Stimulated activated CD8-positive, alpha-beta memory T cell treated with anti-CD3 and anti-CD28 coated beads, Interleukin-7, amount 100 ng/mL, for 24 hours (primary cell): ENCODE data around the gene LIPH.

ENCODE experiments used
- DNase-seq: peaks from one replicate; pipeline ENCODE4 v3.0.0-alpha.2; 2020; ENCODE audit warnings: low read depth

The LIPH gene

GRCh38 chr3:185539934-185540333 is 12.5 kb downstream of the LIPH start:
- DNase-seq = no peak

- DNase-seq = no peak
Observed at GRCh38 chr3:185537369-185537970, 14.9 kb downstream of the LIPH start.

- DNase-seq = no peak
Observed at GRCh38 chr3:185534511-185534910, 17.9 kb downstream of the LIPH start.

- no peak for DNase-seq
Observed at GRCh38 chr3:185532901-185533300, 19.5 kb downstream of the LIPH start.

GRCh38 chr3:185530856-185531255 is 21.5 kb downstream of the LIPH start:
- no peak for DNase-seq

DNA sequence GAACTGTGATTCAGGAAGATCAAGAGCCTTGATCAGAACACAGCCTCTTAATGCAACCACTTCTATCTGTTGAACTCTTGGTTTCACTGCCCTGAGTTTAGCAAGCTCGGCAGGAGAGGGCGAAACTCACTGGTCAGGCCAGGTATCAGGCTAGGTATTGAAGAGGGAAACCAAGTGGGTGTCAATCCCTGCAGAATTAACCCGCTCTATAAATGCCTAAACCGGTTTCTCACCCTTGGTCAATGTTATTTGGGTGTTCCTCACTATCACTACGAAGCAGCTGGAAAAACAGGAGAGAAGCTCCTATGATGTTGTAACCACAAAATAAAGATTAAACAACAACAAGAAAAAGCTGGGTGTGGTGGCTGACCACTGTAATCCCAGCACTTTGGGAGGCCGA is 23.9 kb downstream of the LIPH start:
- DNase-seq = no peak

DNA sequence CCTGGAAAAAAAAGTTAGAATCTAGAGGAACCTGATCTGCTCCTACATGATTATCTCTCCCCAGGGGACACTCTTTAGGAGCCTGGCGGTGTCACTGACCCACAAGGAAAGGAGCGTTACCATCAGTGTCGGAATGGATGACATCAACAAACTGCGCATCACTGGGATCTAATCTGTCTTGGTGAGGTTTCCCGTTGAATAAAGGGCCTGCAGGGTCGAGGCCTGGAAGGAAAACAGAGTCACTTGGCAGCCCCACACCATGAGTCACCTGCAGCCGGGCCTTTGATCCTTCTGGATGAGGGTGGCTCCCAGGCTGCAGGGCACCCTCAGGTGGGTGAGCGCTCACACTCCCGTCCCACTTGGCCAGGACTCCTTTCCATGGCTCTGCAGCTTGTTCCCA is 25.0 kb downstream of the LIPH start:
- no peak for DNase-seq

GRCh38 chr3:185526349-185526951 is 25.9 kb downstream of the LIPH start:
- DNase-seq = no peak

- no peak for DNase-seq
Observed at GRCh38 chr3:185521349-185522138, 30.8 kb downstream of the LIPH start.

DNA sequence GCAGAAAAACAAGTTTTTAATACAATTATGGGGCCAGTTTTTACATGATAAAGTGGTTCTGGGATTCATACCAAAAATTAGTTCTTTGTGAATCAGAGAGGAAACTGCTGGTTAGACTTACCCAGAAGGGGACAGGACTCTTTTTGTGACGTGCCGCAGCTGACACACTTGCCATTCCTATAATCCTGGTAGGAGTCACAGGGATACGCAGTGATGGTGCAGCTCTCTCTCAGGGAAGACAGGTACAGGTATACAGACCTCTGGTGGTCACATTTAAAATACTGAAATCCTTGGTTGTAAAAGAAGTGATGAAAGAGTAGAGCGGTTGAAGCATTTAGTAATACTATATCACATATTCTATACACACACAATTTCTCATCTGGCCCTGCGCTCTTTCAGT is 33.4 kb downstream of the LIPH start:
- no peak for DNase-seq

DNA sequence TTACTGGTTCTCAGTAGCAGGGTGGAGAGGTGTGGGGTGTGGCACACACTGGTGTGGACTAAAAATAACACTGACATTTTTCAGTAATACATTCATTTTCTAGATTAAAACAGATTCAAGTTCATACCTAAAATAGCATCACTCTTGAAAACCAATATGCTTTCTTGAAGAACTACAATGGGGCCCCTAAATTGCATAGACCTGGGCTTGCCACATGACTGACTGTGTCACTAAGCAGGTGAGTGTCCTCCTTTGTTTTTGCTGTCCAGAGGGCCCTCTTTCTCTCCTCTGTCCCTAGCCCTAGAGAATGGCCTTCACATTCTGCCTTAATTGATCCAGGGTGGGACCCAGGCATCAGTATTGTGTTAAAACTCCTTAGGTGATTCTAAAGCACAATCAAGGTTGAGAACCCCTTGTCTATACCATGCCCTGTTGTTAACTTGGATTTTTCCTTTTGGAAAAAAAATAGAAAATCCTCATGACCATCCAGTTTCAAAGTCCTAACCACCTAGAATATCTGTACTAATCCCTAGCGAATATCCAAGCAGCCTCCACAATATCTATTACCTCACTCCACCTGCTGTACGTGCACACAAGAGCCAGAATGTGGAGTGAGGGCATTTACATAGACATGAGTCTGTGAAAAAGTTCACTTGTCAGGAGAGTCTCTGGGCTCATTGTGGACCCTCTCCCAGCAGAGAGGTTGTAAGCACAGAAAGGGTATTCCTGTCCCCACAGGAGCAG is 34.8 kb downstream of the LIPH start:
- DNase-seq = no peak

DNA sequence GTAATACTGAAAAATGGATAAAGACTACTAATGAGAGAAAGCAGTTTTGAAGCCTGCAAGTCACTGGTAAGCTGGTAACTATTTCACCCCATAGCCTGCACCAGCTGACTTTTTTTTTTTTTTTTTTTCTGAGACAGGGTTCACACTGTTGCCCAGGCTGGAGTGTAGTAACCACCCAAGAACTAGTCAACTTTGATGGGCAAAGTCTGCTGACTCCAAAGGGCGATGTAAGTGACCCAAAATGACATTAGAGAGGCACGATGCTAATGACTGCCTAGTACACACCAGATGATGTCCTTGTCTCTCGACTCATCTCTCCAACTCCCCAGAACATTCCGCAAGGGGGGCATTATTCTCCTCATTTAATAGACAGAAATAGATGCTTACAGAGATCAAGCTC is 40.7 kb downstream of the LIPH start:
- DNase-seq = no peak

- DNase-seq = no peak
Observed at GRCh38 chr3:185508335-185508991, 43.9 kb downstream of the LIPH start.

DNA sequence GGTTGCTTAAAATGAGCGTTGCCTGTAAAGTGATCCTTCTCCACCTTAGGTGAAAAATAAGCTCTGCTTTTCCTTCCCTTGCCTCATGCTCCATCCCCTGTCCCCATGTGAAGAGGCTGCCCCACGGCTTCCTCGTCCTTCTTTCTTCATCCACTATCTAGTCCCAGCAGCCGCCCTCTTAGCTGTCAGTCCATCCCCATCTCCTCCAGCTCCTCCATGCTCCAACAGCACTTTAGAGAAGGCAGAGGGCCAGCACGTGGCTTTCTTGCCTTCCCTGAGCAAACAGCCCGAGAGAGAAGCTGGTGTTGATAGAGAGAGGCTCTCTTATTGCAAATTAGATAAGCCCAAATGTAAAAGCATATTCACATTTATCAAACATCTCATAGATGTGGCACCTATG is 44.5 kb downstream of the LIPH start:
- no peak for DNase-seq

DNA sequence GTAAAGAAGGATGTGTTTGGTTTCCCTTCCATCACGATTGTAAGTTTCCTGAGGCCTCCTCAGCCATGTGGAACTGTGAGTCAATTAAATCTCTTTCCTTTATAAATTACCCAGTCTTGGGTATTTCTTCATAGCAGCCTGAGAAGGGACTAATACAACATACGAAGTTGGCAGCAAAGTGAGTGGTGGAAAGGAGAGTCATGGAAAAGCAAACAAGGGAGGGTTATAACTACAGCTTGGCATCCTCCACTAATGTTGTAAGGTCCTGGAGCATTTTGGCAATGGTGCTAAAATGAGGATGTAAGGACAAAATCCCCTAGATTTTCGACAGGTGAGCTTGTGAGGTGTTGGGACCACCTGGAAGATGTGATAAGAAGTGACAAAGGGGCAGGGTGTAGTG is 47.8 kb downstream of the LIPH start:
- DNase-seq = no peak

DNA sequence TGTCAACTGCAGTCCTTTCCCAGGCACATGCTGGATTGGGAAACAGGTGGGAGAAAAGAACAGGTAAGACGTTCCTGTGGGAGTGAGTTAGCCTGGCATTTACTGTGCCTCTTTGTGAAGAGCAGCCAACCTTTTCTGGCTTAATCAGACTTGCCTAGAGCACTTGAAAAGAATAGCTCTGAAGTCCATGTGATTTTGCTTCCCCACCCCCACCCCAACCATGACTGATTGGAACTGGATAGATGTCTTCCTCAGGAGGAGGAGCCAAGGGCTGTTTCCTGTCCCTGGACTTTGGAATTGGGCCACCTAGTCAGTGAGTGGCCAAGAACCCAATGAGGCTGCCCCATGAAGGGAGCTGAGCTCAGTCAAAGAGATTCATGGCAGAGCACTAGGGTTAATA is 48.9 kb downstream of the LIPH start:
- DNase-seq = no peak

DNA sequence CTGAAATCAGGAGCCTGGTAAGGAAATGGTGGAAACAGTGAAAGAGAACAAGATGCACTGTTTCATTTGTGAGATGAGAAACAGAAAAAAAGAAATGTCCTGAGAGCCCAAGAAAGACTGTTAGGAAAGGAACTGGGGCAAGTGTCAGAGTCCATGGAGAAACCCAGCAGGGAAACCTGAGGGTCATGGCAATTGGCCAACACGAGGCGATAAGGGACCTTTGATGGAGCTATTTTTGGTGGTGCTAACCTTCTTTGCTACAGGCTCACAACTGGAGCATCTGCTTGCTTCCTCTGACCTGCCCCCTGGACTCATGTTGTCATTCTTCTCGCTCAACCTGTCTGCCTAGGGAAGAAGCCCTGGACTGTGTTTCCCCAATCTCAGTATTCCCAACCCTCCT is 49.4 kb downstream of the LIPH start:
- no peak for DNase-seq

DNA sequence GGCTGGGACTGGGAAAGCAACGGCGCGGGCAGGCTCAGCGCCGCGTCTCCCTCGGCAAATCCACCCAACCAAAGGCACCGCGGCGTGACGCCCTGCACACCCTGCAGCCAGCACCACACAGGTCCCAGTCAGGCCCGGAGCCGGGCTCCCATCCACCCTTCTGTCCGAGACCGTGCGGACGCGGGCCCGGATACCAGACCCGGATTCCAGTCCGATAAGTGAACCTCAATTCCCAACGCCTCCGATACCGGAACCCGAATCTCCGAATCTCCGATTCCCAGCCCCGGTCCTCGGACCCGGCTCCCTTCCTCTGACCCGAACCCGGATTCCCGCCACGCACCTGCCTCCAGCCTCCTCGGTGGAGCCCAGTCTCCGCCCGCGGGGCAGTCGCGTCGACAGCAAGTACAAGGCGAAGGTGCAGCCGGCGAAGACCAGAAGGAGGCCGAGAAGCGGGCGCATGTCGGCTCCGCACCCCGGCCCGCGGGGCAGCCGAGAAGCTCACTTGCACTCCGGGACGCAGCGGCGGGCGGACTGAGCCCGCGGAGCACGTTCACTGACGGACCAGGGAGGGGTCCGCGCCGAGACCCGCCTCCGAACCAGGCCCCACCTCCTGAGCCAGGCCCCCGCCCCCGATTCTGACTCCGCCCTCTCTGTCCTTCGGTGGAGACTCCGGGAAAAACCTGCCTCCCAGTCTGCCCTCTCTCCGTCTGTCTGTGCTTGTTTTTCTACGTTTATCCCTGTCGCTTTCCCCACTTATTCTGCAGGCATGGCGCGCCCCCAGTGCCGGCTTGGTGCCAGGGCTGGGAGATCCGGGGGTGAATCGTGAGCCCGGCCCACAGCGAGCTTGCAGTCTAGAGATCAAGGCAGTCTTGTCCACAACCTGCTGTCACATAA is 53.6 kb downstream of the LIPH start, which contains the start of gene TMEM41A:
TMEM41A (minus strand) TSS at position 533 of the 894 bp plus-strand sequence; CDS start at position 459, 74 bp downstream.
- peak; percentile 83 for DNase-seq

- DNase-seq = no peak
Observed at GRCh38 chr3:185490241-185490640, 62.1 kb downstream of the LIPH start.

- no peak for DNase-seq
Observed at GRCh38 chr3:185489462-185489861, 62.9 kb downstream of the LIPH start.

- no peak for DNase-seq
Observed at GRCh38 chr3:185488465-185488864, 63.9 kb downstream of the LIPH start.
